Measurements from ENCODE around the gene CAMSAP2.

Gene CAMSAP2

DNA sequence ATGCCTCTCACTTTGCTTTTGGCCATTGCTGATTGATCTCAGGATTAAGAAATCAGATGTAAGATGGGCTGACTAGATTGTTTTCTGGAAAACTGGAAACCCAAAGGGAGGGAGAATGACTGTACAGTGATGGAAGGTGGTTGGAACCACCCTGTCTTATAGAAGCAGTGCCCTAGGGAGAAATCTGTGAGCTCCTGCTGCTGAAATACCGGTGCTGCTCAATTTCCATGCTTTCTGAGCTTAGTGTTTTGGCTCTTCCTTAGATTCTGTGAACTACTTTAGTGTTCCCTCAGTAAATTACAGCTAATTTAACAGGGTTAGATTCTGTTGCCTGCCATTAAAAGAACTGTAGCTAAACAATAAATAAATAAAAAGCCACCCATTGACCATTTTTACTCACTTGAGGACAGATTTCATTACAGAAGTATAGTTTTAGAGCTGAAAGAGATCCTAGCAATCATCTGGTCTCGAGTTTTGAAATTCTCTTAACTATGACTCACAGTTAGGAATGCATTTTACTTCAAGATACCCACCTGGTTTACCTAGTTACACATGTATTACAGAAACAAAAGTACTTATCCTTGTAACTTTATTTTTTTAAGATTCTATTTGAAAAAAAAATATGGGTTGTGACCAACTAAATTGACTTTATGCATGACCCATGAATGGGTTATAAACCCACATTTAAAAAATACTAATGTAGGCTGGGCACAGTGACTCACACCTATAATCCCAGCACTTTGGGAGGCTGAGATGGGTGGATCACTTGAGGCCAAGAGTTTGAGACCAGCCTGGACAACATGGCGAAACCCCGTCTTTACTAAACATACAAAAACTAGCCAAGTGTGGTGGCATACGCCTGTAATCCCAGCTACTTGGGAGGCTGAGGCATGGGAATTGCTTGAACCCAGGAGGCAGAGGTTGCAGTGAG lies 33.2 kb downstream of the CAMSAP2 start:
- H3K27ac ChIP-seq (ENCODE audit: low read depth, low read length), result no peak overlapping the region

GRCh38 chr1:200774311-200774710 lies 35.6 kb downstream of the CAMSAP2 start:
- Histone ChIP-seq H3K27me3 (ENCODE audit: low read length) (no peaks in the 10 kb centered on the region), H2AFZ (ENCODE audit: low read depth, low read length, severe bottlenecking) (no peak overlapping the region), H3K4me3 (ENCODE audit: insufficient read depth, low read length, poor library complexity, severe bottlenecking) (no peak overlapping the region), H3F3A (ENCODE audit: insufficient read depth) (no peaks in the 10 kb centered on the region), H3K27ac (ENCODE audit: low read depth, low read length) (no peak overlapping the region), H4K20me1 (ENCODE audit: low read depth, low read length) (no peaks in the 10 kb centered on the region), H3K4me2 (ENCODE audit: low read depth, low read length, poor library complexity, severe bottlenecking) (no peak overlapping the region), H3K9ac (ENCODE audit: low read length) (no peak overlapping the region), H3K9me3 (ENCODE audit: insufficient read depth, low read length) (no peaks in the 10 kb centered on the region), H3K36me3 (ENCODE audit: low read length) (no peaks in the 10 kb centered on the region), H3K9me2 (replicated peaks; ENCODE audit: insufficient read depth, low read length) (no peaks in the 10 kb centered on the region), H3K79me2 (ENCODE audit: insufficient read depth, low read length) (no peaks in the 10 kb centered on the region)
- TF ChIP-seq EZH2phosphoT487 (conservative IDR thresholded peaks at IDR 0.05; ENCODE audit: low read length) (no peak), CTCF (IDR thresholded peaks at IDR 0.05; ENCODE audit: insufficient read depth, low read length, poor library complexity, severe bottlenecking) (no peak)

More for the DNA sequence above, 33.2 kb downstream of the CAMSAP2 start:
- Histone ChIP-seq H3K36me3 (ENCODE audit: low read length) (no peaks in the 10 kb centered on the region), H2AFZ (ENCODE audit: low read depth, low read length, severe bottlenecking) (no peak overlapping the region), H4K20me1 (ENCODE audit: low read depth, low read length) (no peaks in the 10 kb centered on the region), H3F3A (ENCODE audit: insufficient read depth) (no peaks in the 10 kb centered on the region), H3K9me3 (ENCODE audit: insufficient read depth, low read length) (no peaks in the 10 kb centered on the region), H3K4me2 (ENCODE audit: low read depth, low read length, poor library complexity, severe bottlenecking) (no peak overlapping the region), H3K4me3 (ENCODE audit: insufficient read depth, low read length, poor library complexity, severe bottlenecking) (no peak overlapping the region), H3K79me2 (ENCODE audit: insufficient read depth, low read length) (no peaks in the 10 kb centered on the region), H3K9me2 (replicated peaks; ENCODE audit: insufficient read depth, low read length) (no peaks in the 10 kb centered on the region), H3K27me3 (ENCODE audit: low read length) (no peaks in the 10 kb centered on the region), H3K9ac (ENCODE audit: low read length) (no peak overlapping the region)
- no peak for TF ChIP-seq CTCF (IDR thresholded peaks at IDR 0.05; ENCODE audit: insufficient read depth, low read length, poor library complexity, severe bottlenecking)
- no peak for TF ChIP-seq EZH2phosphoT487 (conservative IDR thresholded peaks at IDR 0.05; ENCODE audit: low read length)

GRCh38 chr1:200774735-200775444 lies 36.2 kb downstream of the CAMSAP2 start:
- TF ChIP-seq EZH2phosphoT487 (conservative IDR thresholded peaks at IDR 0.05; ENCODE audit: low read length), result no peak
- no peak for TF ChIP-seq CTCF (IDR thresholded peaks at IDR 0.05; ENCODE audit: insufficient read depth, low read length, poor library complexity, severe bottlenecking)
- Histone ChIP-seq H2AFZ (ENCODE audit: low read depth, low read length, severe bottlenecking) (no peak overlapping the region), H4K20me1 (ENCODE audit: low read depth, low read length) (no peaks in the 10 kb centered on the region), H3K4me3 (ENCODE audit: insufficient read depth, low read length, poor library complexity, severe bottlenecking) (no peak overlapping the region), H3K9ac (ENCODE audit: low read length) (no peak overlapping the region), H3K4me2 (ENCODE audit: low read depth, low read length, poor library complexity, severe bottlenecking) (no peak overlapping the region), H3K27me3 (ENCODE audit: low read length) (no peaks in the 10 kb centered on the region), H3F3A (ENCODE audit: insufficient read depth) (no peaks in the 10 kb centered on the region), H3K27ac (ENCODE audit: low read depth, low read length) (no peak overlapping the region), H3K79me2 (ENCODE audit: insufficient read depth, low read length) (no peaks in the 10 kb centered on the region), H3K36me3 (ENCODE audit: low read length) (no peaks in the 10 kb centered on the region), H3K9me3 (ENCODE audit: insufficient read depth, low read length) (no peaks in the 10 kb centered on the region), H3K9me2 (replicated peaks; ENCODE audit: insufficient read depth, low read length) (no peaks in the 10 kb centered on the region)

All from SU-DHL-6 (cell line).